ENCODE results near the gene PACRG. TPM values are rescaled to one million over a fixed set of nuclear protein-coding genes. Genes with fewer than 3 reads are reported as not detected.

The PACRG gene
- total RNA-seq, 2 donors from 2014 or later, result 1.7 TPM; not detected in 1

GRCh38 chr6:162900503-162900902, 172.7 kb downstream of the PACRG start:
- Histone ChIP-seq H3K4me1 (no peaks in the 10 kb centered on the region), H3K4me3 (no peak overlapping the region), H3K27ac (no peak overlapping the region), H3K27me3 (no peaks in the 10 kb centered on the region), H3K36me3 (no peaks in the 10 kb centered on the region), H3K9ac (ENCODE audit: low read depth in 2 of 2, low read length in 2 of 2) (no peak overlapping the region), H3K9me3 (no peaks in the 10 kb centered on the region)
- intact Hi-C loops (cut with DNase I), result no loop called here
- no peak for TF ChIP-seq CTCF (IDR thresholded peaks at IDR 0.05)
- no peak for DNase-seq

- TF ChIP-seq CTCF (IDR thresholded peaks at IDR 0.05), result no peak
- Histone ChIP-seq H3K36me3 (no peaks in the 10 kb centered on the region), H3K9me3 (no peaks in the 10 kb centered on the region), H3K4me3 (no peak overlapping the region), H3K27me3 (no peaks in the 10 kb centered on the region), H3K4me1 (no peaks in the 10 kb centered on the region), H3K27ac (no peak overlapping the region), H3K9ac (ENCODE audit: low read depth in 2 of 2, low read length in 2 of 2) (no peak overlapping the region)
- intact Hi-C loops (cut with DNase I), result no loop called here
- no peak for DNase-seq
Observed at GRCh38 chr6:162904069-162904663, 176.4 kb downstream of the PACRG start.

- intact Hi-C loops (cut with DNase I), result no loop called here
- H3K27ac ChIP-seq, result no peak overlapping the region
- no peak overlapping the region for H3K9ac ChIP-seq (ENCODE audit: low read depth in 2 of 2, low read length in 2 of 2)
- H3K4me1 ChIP-seq, result no peaks in the 10 kb centered on the region
- H3K9me3 ChIP-seq, result no peaks in the 10 kb centered on the region
- no peak overlapping the region for H3K4me3 ChIP-seq
- DNase-seq, result no peak
- no peak for TF ChIP-seq CTCF (IDR thresholded peaks at IDR 0.05)
- H3K36me3 ChIP-seq, result no peaks in the 10 kb centered on the region
- H3K27me3 ChIP-seq, result no peaks in the 10 kb centered on the region
Observed at GRCh38 chr6:162906479-162906878, 178.7 kb downstream of the PACRG start.

GRCh38 chr6:162907876-162908481, 180.2 kb downstream of the PACRG start:
- Histone ChIP-seq H3K27ac (no peak overlapping the region), H3K9me3 (no peaks in the 10 kb centered on the region), H3K27me3 (no peaks in the 10 kb centered on the region), H3K9ac (ENCODE audit: low read depth in 2 of 2, low read length in 2 of 2) (no peak overlapping the region), H3K4me3 (no peak overlapping the region), H3K36me3 (no peaks in the 10 kb centered on the region), H3K4me1 (no peaks in the 10 kb centered on the region)
- intact Hi-C loops (cut with DNase I), result no loop called here
- TF ChIP-seq CTCF (IDR thresholded peaks at IDR 0.05), result peak; percentile 41
- DNase-seq, result no peak

GRCh38 chr6:162913206-162913605, 185.4 kb downstream of the PACRG start:
- Histone ChIP-seq H3K27ac (no peak overlapping the region), H3K9ac (ENCODE audit: low read depth in 2 of 2, low read length in 2 of 2) (no peak overlapping the region), H3K4me3 (no peak overlapping the region), H3K9me3 (no peaks in the 10 kb centered on the region), H3K36me3 (no peaks in the 10 kb centered on the region), H3K4me1 (no peaks in the 10 kb centered on the region), H3K27me3 (no peaks in the 10 kb centered on the region)
- DNase-seq, result no peak
- TF ChIP-seq CTCF (IDR thresholded peaks at IDR 0.05), result no peak
- intact Hi-C loops (cut with DNase I), result no loop called here
